Astrocyte (in vitro differentiated cells and primary cell): ENCODE measurements around the gene KIRREL3. TPM values are rescaled to one million over a fixed set of nuclear protein-coding genes. Genes with fewer than 3 reads are reported as not detected.

Experiments used
- DNase-seq: peaks from one replicate; pipeline ENCODE4 v3.0.0-alpha.2; 2010; ENCODE audit warnings: low read depth
- FAIRE-seq: peaks from 2 replicates; lab custom pipeline; 2011; peaks lifted over from hg19 to GRCh38; lab: Jason Lieb, UNC
- H2AFZ ChIP-seq: 2 replicates; pipeline ENCODE4 v1.6.0; 2012; ENCODE audit warnings: low read depth, low read length, inconsistent platforms
- H3K27ac ChIP-seq: 2 replicates; pipeline ENCODE4 v1.5.1; 2011; ENCODE audit warnings: low read depth, low read length, inconsistent platforms
- H3K27me3 ChIP-seq: 2 replicates; pipeline ENCODE4 v1.6.0; 2011; ENCODE audit warnings: low read length, inconsistent platforms; ENCODE audit not compliant: insufficient read depth
- H3K36me3 ChIP-seq: 2 replicates; pipeline ENCODE4 v1.5.1; 2011; ENCODE audit warnings: low read length, inconsistent platforms; ENCODE audit not compliant: insufficient read depth
- H3K4me1 ChIP-seq: 2 replicates; pipeline ENCODE4 v1.5.1; 2011; ENCODE audit warnings: low read length, inconsistent platforms; ENCODE audit not compliant: insufficient read depth
- H3K4me2 ChIP-seq: 2 replicates; pipeline ENCODE4 v1.6.0; 2012; ENCODE audit warnings: low read length, inconsistent platforms
- H3K4me3 ChIP-seq: 2 replicates; pipeline ENCODE4 v1.5.1; 2011; ENCODE audit warnings: low read depth, mild to moderate bottlenecking, low read length, inconsistent platforms; ENCODE audit not compliant: insufficient read depth
- H3K79me2 ChIP-seq: 2 replicates; pipeline ENCODE4 v1.6.0; 2012; ENCODE audit warnings: mild to moderate bottlenecking, low read length, inconsistent platforms; ENCODE audit not compliant: insufficient read depth
- H3K9ac ChIP-seq: 2 replicates; pipeline ENCODE4 v1.6.0; 2012; ENCODE audit warnings: mild to moderate bottlenecking, low read length, inconsistent platforms
- H3K9me3 ChIP-seq: 2 replicates; pipeline ENCODE4 v1.5.1; 2012; ENCODE audit warnings: low read depth, mild to moderate bottlenecking, low read length, inconsistent platforms; ENCODE audit not compliant: insufficient read depth
- H4K20me1 ChIP-seq: 2 replicates; pipeline ENCODE4 v1.6.0; 2012; ENCODE audit warnings: low read length, inconsistent platforms; ENCODE audit not compliant: insufficient read depth
- H3K27ac Mint-ChIP-seq: one replicate; pipeline ENCODE4 v1.8.0; 2021; ENCODE audit warnings: mild to moderate bottlenecking, mixed read lengths; ENCODE audit not compliant: unreplicated experiment
- H3K27me3 Mint-ChIP-seq: one replicate; pipeline ENCODE4 v1.8.0; 2021; ENCODE audit warnings: low read depth, mixed read lengths; ENCODE audit not compliant: unreplicated experiment
- H3K36me3 Mint-ChIP-seq: one replicate; pipeline ENCODE4 v1.8.0; 2021; ENCODE audit warnings: low read depth, mixed read lengths; ENCODE audit not compliant: unreplicated experiment
- H3K4me1 Mint-ChIP-seq: one replicate; pipeline ENCODE4 v1.8.0; 2021; ENCODE audit warnings: low read depth, mixed read lengths; ENCODE audit not compliant: unreplicated experiment
- H3K4me3 Mint-ChIP-seq: one replicate; pipeline ENCODE4 v1.8.0; 2021; ENCODE audit warnings: mild to moderate bottlenecking, moderate library complexity, mixed read lengths; ENCODE audit not compliant: unreplicated experiment
- H3K9me3 Mint-ChIP-seq: one replicate; pipeline ENCODE4 v1.8.0; 2021; ENCODE audit warnings: mild to moderate bottlenecking, mixed read lengths; ENCODE audit not compliant: unreplicated experiment
- CTCF ChIP-seq: IDR thresholded peaks from 2 replicates; pipeline ENCODE4 v1.5.1; 2011; ENCODE audit warnings: low read depth, mild to moderate bottlenecking, inconsistent platforms, low read length, moderate library complexity; ENCODE audit not compliant: insufficient read depth
- EZH2 ChIP-seq: IDR thresholded peaks from 2 replicates; pipeline ENCODE4 v1.6.1; 2012; ENCODE audit warnings: mild to moderate bottlenecking, low read length, inconsistent platforms; ENCODE audit not compliant: insufficient read depth
- total RNA-seq: library from RNA; stranded (reverse); gene quantifications from 2 replicates; pipeline ENCODE4 v1.2.1, GENCODE V29; 2021

The KIRREL3 gene
- total RNA-seq, 1 donor from 2014 or later = 0.91 TPM

- no peak overlapping the region for H2AFZ ChIP-seq
- TF ChIP-seq CTCF (no peak), EZH2 (no peak)
- FAIRE-seq = no peak
Observed at GRCh38 chr11:126413843-126414405, 586.6 kb downstream of the KIRREL3 start.

GRCh38 chr11:126413426-126413825 lies 587.1 kb downstream of the KIRREL3 start:
- Histone ChIP-seq H3K9me3 (no peaks in the 10 kb centered on the region), H3K36me3 (no peaks in the 10 kb centered on the region), H3K9ac (no peak overlapping the region), H3K4me3 (no peak overlapping the region), H4K20me1 (no peaks in the 10 kb centered on the region), H3K4me2 (no peak overlapping the region), H2AFZ (no peak overlapping the region), H3K27ac (no peak overlapping the region), H3K4me1 (peaks cover 5% of the 10 kb centered on the region), H3K27me3 (no peaks in the 10 kb centered on the region), H3K79me2 (no peaks in the 10 kb centered on the region)
- no peak for FAIRE-seq
- H3K9me3 Mint-ChIP-seq = no peaks in the 10 kb centered on the region
- DNase-seq = no peak
- no peak overlapping the region for H3K4me3 Mint-ChIP-seq
- H3K27me3 Mint-ChIP-seq = peaks cover 4% of the 10 kb centered on the region
- TF ChIP-seq EZH2 (no peak), CTCF (no peak)
- peaks cover 8% of the 10 kb centered on the region for H3K36me3 Mint-ChIP-seq
- H3K27ac Mint-ChIP-seq = no peak overlapping the region
- H3K4me1 Mint-ChIP-seq = peaks cover 4% of the 10 kb centered on the region

More at GRCh38 chr11:126413843-126414405, 586.6 kb downstream of the KIRREL3 start:
- Mint-ChIP-seq H3K36me3 (peaks cover 10% of the 10 kb centered on the region), H3K4me3 (no peak overlapping the region), H3K4me1 (peaks cover 4% of the 10 kb centered on the region), H3K27me3 (peaks cover 4% of the 10 kb centered on the region), H3K27ac (no peak overlapping the region), H3K9me3 (no peaks in the 10 kb centered on the region)
- Histone ChIP-seq H4K20me1 (no peaks in the 10 kb centered on the region), H3K4me3 (no peak overlapping the region), H3K9me3 (no peaks in the 10 kb centered on the region), H3K36me3 (no peaks in the 10 kb centered on the region), H3K4me2 (no peak overlapping the region), H3K27me3 (no peaks in the 10 kb centered on the region), H3K9ac (no peak overlapping the region), H3K27ac (no peak overlapping the region), H3K4me1 (peaks cover 5% of the 10 kb centered on the region), H3K79me2 (no peaks in the 10 kb centered on the region)
- no peak for DNase-seq

- FAIRE-seq (no peak), DNase-seq (no peak)
- Histone ChIP-seq H3K79me2 (no peaks in the 10 kb centered on the region), H3K9me3 (no peaks in the 10 kb centered on the region), H3K9ac (no peak overlapping the region), H3K27ac (no peak overlapping the region), H4K20me1 (no peaks in the 10 kb centered on the region), H2AFZ (no peak overlapping the region), H3K4me3 (no peak overlapping the region), H3K4me1 (peaks cover 5% of the 10 kb centered on the region), H3K4me2 (no peak overlapping the region), H3K36me3 (no peaks in the 10 kb centered on the region), H3K27me3 (no peaks in the 10 kb centered on the region)
- Mint-ChIP-seq H3K27ac (no peak overlapping the region), H3K9me3 (no peaks in the 10 kb centered on the region), H3K27me3 (peaks cover 4% of the 10 kb centered on the region), H3K36me3 (peaks cover 12% of the 10 kb centered on the region), H3K4me1 (peaks cover 4% of the 10 kb centered on the region), H3K4me3 (no peak overlapping the region)
- TF ChIP-seq CTCF = no peak
- TF ChIP-seq EZH2 = no peak
Observed at GRCh38 chr11:126411971-126412381, 588.6 kb downstream of the KIRREL3 start.
